Testis (tissue), 3 donors: ENCODE data around the gene CD59. TPM values are rescaled to one million over a fixed set of nuclear protein-coding genes. Genes with fewer than 3 reads are reported as not detected.
"Not testable (repeated sequence)": the region's sequence is repeated elsewhere in the genome, so short reads cannot be mapped to it uniquely, and the experiment has no call there.

Experiments used
- DNase-seq: peaks from one replicate; pipeline ENCODE4 v3.0.0-alpha.2; 2019
- H3K27ac ChIP-seq, 2 donors: fragments of 200-600 bp; sonication (generic); one replicate each; pipeline ENCODE4 v1.5.1; 2019
- H3K27me3 ChIP-seq: fragments of 200-600 bp; sonication (generic); one replicate; pipeline ENCODE4 v1.5.1; 2019
- H3K36me3 ChIP-seq: fragments of 200-600 bp; sonication (generic); one replicate; pipeline ENCODE4 v1.5.1; 2017; ENCODE audit warnings: low read depth; ENCODE audit errors: missing control alignments
- H3K4me1 ChIP-seq: fragments of 200-600 bp; sonication (generic); one replicate; pipeline ENCODE4 v1.5.1; 2019
- H3K4me3 ChIP-seq, 2 donors: fragments of 200-600 bp; sonication (generic); one replicate each; pipeline ENCODE4 v1.5.1; 2017 to 2019
- H3K9me3 ChIP-seq: fragments of 200-600 bp; sonication (generic); one replicate; pipeline ENCODE4 v1.5.1; 2017
- POLR2A ChIP-seq: fragments of 450-650 bp; IDR thresholded peaks from one replicate; pipeline ENCODE4 v1.6.1; 2017; ENCODE audit warnings: antibody characterized with exemption, mild to moderate bottlenecking, moderate library complexity
- WGBS, 2 donors: methylation state at CpG; one replicate each; pipeline ENCODE4 v1.1.5; 2018; 5-methylcytosine and 5-hydroxymethylcytosine counted together
- intact Hi-C: fragments of 100-400 bp; cut with DNase I; formaldehyde crosslinking; loops from one replicate; pipeline ENCODE4 v1.15.1; 2023; ENCODE audit warnings: low total_unique reads
- polyA plus RNA-seq: library from polyadenylated mRNA; stranded (reverse); fragments of 350-450 nt; fragmentation: Illumina TruSeq; extraction: RNeasy Lipid Tissue Mini Kit (QIAGEN cat#74804); gene quantifications from one replicate; pipeline ENCODE4 v1.2.3, GENCODE V29; 2014; ENCODE audit warnings: low read depth, low replicate concordance; ENCODE audit not compliant: insufficient read depth
- total RNA-seq, 2 donors: library from RNA; depleted of rRNA; stranded (reverse); fragments of >200 nt; gene quantifications; one replicate each; pipeline ENCODE4 v1.2.3, GENCODE V29; 2016
- TF ChIP-seq, protein P1 (sequence below), 3 experiments: fragments of 450-650 bp in 2 of 3; fragments of 200-600 bp in 1 of 3; sonication (generic) in 1 of 3; IDR thresholded peaks; one replicate each; pipeline ENCODE4 v1.5.1; 2016 to 2019; ENCODE audit warnings: antibody characterized with exemption in 3 of 3, mild to moderate bottlenecking in 2 of 3, moderate library complexity in 1 of 3

Gene CD59
- total and polyA plus RNA-seq, 3 donors from 2014 or later = 157 to 343 (median 230) TPM

DNA sequence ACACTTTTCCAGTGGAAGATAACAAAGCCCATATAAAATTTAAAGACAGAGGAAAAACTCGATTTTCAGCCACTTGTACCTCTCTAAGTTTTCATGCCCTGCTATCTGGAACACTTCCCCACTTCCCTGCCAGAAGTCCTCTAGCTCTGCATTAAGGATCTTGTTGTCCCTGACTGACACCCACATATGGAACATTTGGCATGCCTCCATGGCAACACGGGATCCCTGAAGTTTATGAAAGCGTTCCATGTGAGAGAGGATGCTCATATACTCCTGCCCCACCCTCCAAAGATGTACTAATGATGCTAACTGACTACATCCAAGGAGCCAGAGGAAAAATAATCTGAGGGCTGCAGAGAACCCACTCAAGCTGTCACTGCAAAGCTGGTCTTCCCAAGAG, 26.8 kb downstream of the CD59 start:
- intact Hi-C loops = no loop called here
- 50 to 60% methylated on average over 3 of the region's 3 CpGs for WGBS, 2 donors
- TF ChIP-seq, protein P1, sequence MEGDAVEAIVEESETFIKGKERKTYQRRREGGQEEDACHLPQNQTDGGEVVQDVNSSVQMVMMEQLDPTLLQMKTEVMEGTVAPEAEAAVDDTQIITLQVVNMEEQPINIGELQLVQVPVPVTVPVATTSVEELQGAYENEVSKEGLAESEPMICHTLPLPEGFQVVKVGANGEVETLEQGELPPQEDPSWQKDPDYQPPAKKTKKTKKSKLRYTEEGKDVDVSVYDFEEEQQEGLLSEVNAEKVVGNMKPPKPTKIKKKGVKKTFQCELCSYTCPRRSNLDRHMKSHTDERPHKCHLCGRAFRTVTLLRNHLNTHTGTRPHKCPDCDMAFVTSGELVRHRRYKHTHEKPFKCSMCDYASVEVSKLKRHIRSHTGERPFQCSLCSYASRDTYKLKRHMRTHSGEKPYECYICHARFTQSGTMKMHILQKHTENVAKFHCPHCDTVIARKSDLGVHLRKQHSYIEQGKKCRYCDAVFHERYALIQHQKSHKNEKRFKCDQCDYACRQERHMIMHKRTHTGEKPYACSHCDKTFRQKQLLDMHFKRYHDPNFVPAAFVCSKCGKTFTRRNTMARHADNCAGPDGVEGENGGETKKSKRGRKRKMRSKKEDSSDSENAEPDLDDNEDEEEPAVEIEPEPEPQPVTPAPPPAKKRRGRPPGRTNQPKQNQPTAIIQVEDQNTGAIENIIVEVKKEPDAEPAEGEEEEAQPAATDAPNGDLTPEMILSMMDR (IDR thresholded peaks at IDR 0.05) = no peak
- no peak for TF ChIP-seq POLR2A
- Histone ChIP-seq H3K36me3 (no peaks in the 10 kb centered on the region), H3K27ac (no peak overlapping the region), H3K27me3 (no peaks in the 10 kb centered on the region), H3K4me3 (no peak overlapping the region), H3K9me3 (no peaks in the 10 kb centered on the region), H3K4me1 (peaks cover 7% of the 10 kb centered on the region)
- no peak for DNase-seq

DNA sequence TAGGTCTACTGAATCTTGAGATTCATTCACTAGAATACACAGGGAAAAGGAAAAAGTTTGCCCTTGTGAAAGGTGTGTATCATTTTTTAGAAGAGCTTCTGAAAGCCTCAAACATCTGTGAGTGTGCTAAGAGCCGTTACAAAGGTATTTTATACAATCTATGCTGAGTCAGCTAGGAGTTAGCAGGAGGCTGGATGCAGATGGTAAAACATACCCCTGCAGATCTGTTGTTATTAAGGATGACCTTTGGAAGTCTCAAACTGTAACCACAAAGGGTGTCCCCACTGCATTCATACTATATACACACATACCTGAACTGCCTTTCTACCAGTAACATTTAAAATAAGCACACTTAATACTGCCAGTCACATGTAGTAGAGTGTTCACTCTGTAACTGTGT, 27.2 kb downstream of the CD59 start:
- Histone ChIP-seq H3K27ac (no peak overlapping the region), H3K9me3 (no peaks in the 10 kb centered on the region), H3K36me3 (no peaks in the 10 kb centered on the region), H3K27me3 (no peaks in the 10 kb centered on the region), H3K4me1 (peaks cover 7% of the 10 kb centered on the region), H3K4me3 (no peak overlapping the region)
- DNase-seq = no peak
- no peak for TF ChIP-seq POLR2A
- TF ChIP-seq, protein P1 (IDR thresholded peaks at IDR 0.05) = no peak
- intact Hi-C loops = no loop called here
- WGBS, 2 donors = 84 to 87% methylated on average over 1 of the region's 1 CpG

DNA sequence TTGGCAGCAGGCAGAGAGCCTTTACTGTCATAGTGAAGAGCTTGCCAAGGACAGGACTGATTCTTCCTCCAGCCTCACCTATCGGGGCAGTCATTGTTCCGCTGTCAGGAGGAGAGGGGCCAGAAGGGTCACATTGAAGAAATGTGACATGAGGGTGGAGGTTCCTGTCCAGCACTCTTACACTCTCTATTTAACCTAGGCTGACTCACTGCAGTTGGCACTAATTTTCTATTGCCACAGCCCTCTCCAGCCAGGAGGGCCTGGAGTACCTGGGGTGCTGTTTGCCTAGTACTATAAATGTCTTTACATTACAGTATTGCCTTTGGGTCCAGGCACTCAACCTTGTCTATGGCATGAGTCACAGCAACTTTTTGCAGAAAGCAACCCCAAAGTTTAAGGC, 28.4 kb downstream of the CD59 start:
- H3K4me3 ChIP-seq, H3K9me3 ChIP-seq, H3K36me3 ChIP-seq, intact Hi-C loops, DNase-seq, H3K27ac ChIP-seq, H3K4me1 ChIP-seq, H3K27me3 ChIP-seq: not testable (repeated sequence)
- 83 to 91% methylated on average over 2 of the region's 2 CpGs for WGBS, 2 donors

DNA sequence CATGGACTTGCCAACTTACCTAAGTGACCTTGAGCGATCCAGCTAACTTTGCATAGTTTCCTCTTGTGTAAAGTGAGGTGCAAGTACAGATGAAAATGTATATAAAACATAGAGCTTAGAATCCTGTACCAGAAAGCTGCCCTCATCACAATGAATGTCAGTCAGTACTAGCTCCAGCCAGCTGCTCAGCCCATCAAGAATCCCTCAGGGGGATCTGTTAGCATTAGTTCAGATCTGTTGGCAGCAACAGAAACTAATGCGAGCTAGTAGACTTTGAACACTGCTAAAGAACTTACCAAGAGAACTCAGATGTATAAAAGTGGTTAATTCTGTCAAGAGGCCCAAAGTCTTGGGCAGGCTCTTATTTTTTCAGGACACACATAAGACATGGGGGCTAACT, 29.3 kb downstream of the CD59 start:
- no peak overlapping the region for H3K4me3 ChIP-seq
- H3K36me3 ChIP-seq = no peaks in the 10 kb centered on the region
- intact Hi-C loops = no loop called here
- no peaks in the 10 kb centered on the region for H3K9me3 ChIP-seq
- TF ChIP-seq POLR2A = no peak
- TF ChIP-seq, protein P1 (IDR thresholded peaks at IDR 0.05) = no peak
- H3K4me1 ChIP-seq = no peaks in the 10 kb centered on the region
- peak overlapping the region in 1 of 2 donors; percentile 41 for H3K27ac ChIP-seq
- H3K27me3 ChIP-seq = no peaks in the 10 kb centered on the region
- WGBS, 2 donors = 79 to 88% methylated on average over 2 of the region's 2 CpGs
- DNase-seq = no peak

DNA sequence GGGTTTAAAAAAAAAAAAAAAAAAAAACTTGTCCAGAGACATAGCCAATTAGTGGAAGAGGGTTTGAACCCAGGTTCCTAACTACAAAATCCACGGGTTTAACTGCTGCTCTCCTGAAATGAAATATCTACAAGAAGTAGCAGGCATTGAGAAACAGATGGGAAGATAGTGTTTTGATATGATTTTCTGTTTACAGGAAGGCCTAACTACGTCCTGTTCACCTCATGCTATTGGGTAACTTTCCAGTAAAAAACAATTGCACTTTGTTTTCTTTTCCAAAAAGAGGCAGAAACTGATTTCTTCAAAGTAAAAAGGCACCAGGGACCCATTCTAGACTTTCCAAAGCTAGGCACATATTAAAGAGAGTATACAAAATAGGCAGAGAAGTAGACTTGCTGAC, 29.7 kb downstream of the CD59 start:
- H3K9me3 ChIP-seq = no peaks in the 10 kb centered on the region
- intact Hi-C loops = no loop called here
- 53 to 63% methylated on average over 2 of the region's 2 CpGs for WGBS, 2 donors
- TF ChIP-seq, protein P1 (IDR thresholded peaks at IDR 0.05) = no peak
- no peaks in the 10 kb centered on the region for H3K27me3 ChIP-seq
- H3K36me3 ChIP-seq = no peaks in the 10 kb centered on the region
- DNase-seq = no peak
- peaks cover 3% of the 10 kb centered on the region for H3K4me1 ChIP-seq
- H3K4me3 ChIP-seq = no peak overlapping the region
- H3K27ac ChIP-seq = peak overlapping the region in 1 of 2 donors; percentile 41
